Ovary (tissue), 3 donors: ENCODE data around the gene OGFOD2.

Source experiments
- POLR2A ChIP-seq: fragments of 450-650 bp; IDR thresholded peaks from one replicate; pipeline ENCODE4 v1.6.1; 2017; ENCODE audit warnings: antibody characterized with exemption, mild to moderate bottlenecking, moderate library complexity
- TF ChIP-seq, protein P1 (sequence below), 3 donors: fragments of 450-650 bp in 2 of 3; fragments of 200-600 bp in 1 of 3; IDR thresholded peaks; one replicate each; pipeline versions ENCODE4 v1.5.1 to v1.8.0; 2016 to 2022; ENCODE audit warnings: antibody characterized with exemption in 3 of 3, mild to moderate bottlenecking in 1 of 3
- donor health status: DM: no; HTN: no; CAD: no.

DNA sequence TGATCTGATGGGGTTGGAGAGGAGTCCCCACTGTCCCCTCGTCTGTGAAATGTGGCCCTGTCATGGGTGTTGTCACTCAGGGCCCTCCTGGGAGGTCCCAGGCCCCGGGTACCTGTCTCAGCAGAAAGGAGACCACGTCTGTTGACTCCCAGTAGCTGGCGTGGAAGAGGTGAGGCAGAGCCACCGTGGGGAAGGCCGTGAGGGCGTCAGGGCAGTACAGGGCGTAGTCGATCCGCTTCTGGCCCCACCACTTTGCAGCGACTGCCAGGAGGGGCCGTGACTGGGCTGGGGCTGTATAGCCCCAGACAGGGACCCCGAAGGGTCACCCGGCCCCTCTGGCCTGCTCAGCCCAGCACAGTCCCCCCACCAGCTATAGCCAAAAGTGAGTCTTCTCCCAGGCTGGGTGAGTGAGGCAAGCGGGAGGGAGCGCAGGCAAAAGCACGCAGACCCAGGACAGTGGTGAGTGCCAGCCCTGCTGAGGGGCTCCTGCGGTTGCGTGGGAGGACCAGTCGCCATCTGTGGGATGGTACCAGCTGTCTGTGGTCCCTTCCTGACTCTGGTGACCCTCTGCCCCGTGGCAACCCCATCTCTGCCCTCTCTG, 13.7 kb downstream of the OGFOD2 start:
- TF ChIP-seq POLR2A, result no peak
- TF ChIP-seq, protein P1, sequence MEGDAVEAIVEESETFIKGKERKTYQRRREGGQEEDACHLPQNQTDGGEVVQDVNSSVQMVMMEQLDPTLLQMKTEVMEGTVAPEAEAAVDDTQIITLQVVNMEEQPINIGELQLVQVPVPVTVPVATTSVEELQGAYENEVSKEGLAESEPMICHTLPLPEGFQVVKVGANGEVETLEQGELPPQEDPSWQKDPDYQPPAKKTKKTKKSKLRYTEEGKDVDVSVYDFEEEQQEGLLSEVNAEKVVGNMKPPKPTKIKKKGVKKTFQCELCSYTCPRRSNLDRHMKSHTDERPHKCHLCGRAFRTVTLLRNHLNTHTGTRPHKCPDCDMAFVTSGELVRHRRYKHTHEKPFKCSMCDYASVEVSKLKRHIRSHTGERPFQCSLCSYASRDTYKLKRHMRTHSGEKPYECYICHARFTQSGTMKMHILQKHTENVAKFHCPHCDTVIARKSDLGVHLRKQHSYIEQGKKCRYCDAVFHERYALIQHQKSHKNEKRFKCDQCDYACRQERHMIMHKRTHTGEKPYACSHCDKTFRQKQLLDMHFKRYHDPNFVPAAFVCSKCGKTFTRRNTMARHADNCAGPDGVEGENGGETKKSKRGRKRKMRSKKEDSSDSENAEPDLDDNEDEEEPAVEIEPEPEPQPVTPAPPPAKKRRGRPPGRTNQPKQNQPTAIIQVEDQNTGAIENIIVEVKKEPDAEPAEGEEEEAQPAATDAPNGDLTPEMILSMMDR (IDR thresholded peaks at IDR 0.05), result no peak
